ENCODE data around the gene MED14. TPM values are rescaled to one million over a fixed set of nuclear protein-coding genes. Genes with fewer than 3 reads are reported as not detected.

The MED14 gene
- total RNA-seq, 1 donor from 2014 or later, result 21.5 TPM

- TF ChIP-seq CTCF (conservative IDR thresholded peaks at IDR 0.05; ENCODE audit: low read depth, low read length), result no peak
- DNase-seq (ENCODE audit: low read depth), result no peak
- H3K4me3 ChIP-seq (ENCODE audit: low read depth, low read length), result no peak overlapping the region
These were observed 5.5 kb downstream of the MED14 start for GRCh38 chrX:40729598-40730584.

- DNase-seq (ENCODE audit: low read depth), result no peak
- TF ChIP-seq CTCF (conservative IDR thresholded peaks at IDR 0.05; ENCODE audit: low read depth, low read length), result no peak
- H3K4me3 ChIP-seq (ENCODE audit: low read depth, low read length), result no peak overlapping the region
These were observed 7.6 kb downstream of the MED14 start for GRCh38 chrX:40727581-40728252.

- no peak for TF ChIP-seq CTCF (conservative IDR thresholded peaks at IDR 0.05; ENCODE audit: low read depth, low read length)
- DNase-seq (ENCODE audit: low read depth), result no peak
- H3K4me3 ChIP-seq (ENCODE audit: low read depth, low read length), result no peak overlapping the region
These were observed 8.2 kb downstream of the MED14 start for GRCh38 chrX:40727093-40727492.

GRCh38 chrX:40722930-40723329 is 12.4 kb downstream of the MED14 start:
- DNase-seq (ENCODE audit: low read depth), result no peak
- H3K4me3 ChIP-seq (ENCODE audit: low read depth, low read length), result no peak overlapping the region
- TF ChIP-seq CTCF (conservative IDR thresholded peaks at IDR 0.05; ENCODE audit: low read depth, low read length), result no peak

- H3K4me3 ChIP-seq (ENCODE audit: low read depth, low read length), result no peak overlapping the region
- no peak for DNase-seq (ENCODE audit: low read depth)
- no peak for TF ChIP-seq CTCF (conservative IDR thresholded peaks at IDR 0.05; ENCODE audit: low read depth, low read length)
These were observed 13.7 kb downstream of the MED14 start for GRCh38 chrX:40721489-40722106.

GRCh38 chrX:40720792-40721191 is 14.6 kb downstream of the MED14 start:
- no peak for TF ChIP-seq CTCF (conservative IDR thresholded peaks at IDR 0.05; ENCODE audit: low read depth, low read length)
- no peak for DNase-seq (ENCODE audit: low read depth)
- no peak overlapping the region for H3K4me3 ChIP-seq (ENCODE audit: low read depth, low read length)

Data from epithelial cell of proximal tubule (primary cell).